ENCODE results near the gene TAGLN3. TPM values are rescaled to one million over a fixed set of nuclear protein-coding genes. Genes with fewer than 3 reads are reported as not detected.
A peak's percentile ranks its signal among the peaks of the same experiment; 100 is the strongest.

Gene TAGLN3
- total RNA-seq, 2 experiments from 2014 or later = not detected

GRCh38 chr3:111981457-111981763 is 17.3 kb upstream of the TAGLN3 start:
- Mint-ChIP-seq H3K4me3 (peak overlapping the region; percentile 35), H3K9me3 (ENCODE audit: low read depth) (no peaks in the 10 kb centered on the region), H3K27me3 (no peaks in the 10 kb centered on the region), H3K36me3 (peaks cover 36% of the 10 kb centered on the region), H3K4me1 (peaks cover 62% of the 10 kb centered on the region), H3K27ac (no peak overlapping the region)
- CTCF ChIA-PET = interaction anchor here (1.7 to 5.6 kb wide), 2 partner anchors 8 to 33 kb away, joined by 8 to 40 read pairs; no protein-coding TSS in a partner anchor
- ATAC-seq = no peak
- no peak for DNase-seq

GRCh38 chr3:111984636-111985298 is 14.0 kb upstream of the TAGLN3 start:
- ATAC-seq = peak; percentile 30
- no peaks in the 10 kb centered on the region for H3K9me3 Mint-ChIP-seq (ENCODE audit: low read depth)
- no peaks in the 10 kb centered on the region for H3K27me3 Mint-ChIP-seq
- DNase-seq = no peak
- peaks cover 59% of the 10 kb centered on the region for H3K36me3 Mint-ChIP-seq
- CTCF ChIA-PET = interaction anchor here (0.7 kb wide), 1 partner anchor 29 kb away, joined by 4 read pairs; no protein-coding TSS in a partner anchor
- H3K4me1 Mint-ChIP-seq = peaks cover 68% of the 10 kb centered on the region
- no peak overlapping the region for H3K4me3 Mint-ChIP-seq
- H3K27ac Mint-ChIP-seq = peak overlapping the region; percentile 55

- H3K36me3 Mint-ChIP-seq = peaks cover 56% of the 10 kb centered on the region
- H3K27me3 Mint-ChIP-seq = no peaks in the 10 kb centered on the region
- CTCF ChIA-PET = interaction anchor here (1.2 to 1.4 kb wide), 2 partner anchors 26 to 57 kb away, joined by 3 to 12 read pairs; no protein-coding TSS in a partner anchor
- H3K9me3 Mint-ChIP-seq (ENCODE audit: low read depth) = no peaks in the 10 kb centered on the region
- DNase-seq (no peak), ATAC-seq (no peak)
- H3K4me1 Mint-ChIP-seq = peaks cover 50% of the 10 kb centered on the region
- H3K27ac Mint-ChIP-seq = peak overlapping the region; percentile 54
- H3K4me3 Mint-ChIP-seq = no peak overlapping the region
Measured at GRCh38 chr3:111986800-111987199, 11.9 kb upstream of the TAGLN3 start.

GRCh38 chr3:111989061-111989678 is 9.6 kb upstream of the TAGLN3 start:
- peak; percentile 80 for ATAC-seq
- Mint-ChIP-seq H3K9me3 (ENCODE audit: low read depth) (no peaks in the 10 kb centered on the region), H3K4me1 (peaks cover 33% of the 10 kb centered on the region), H3K36me3 (peaks cover 48% of the 10 kb centered on the region), H3K27me3 (no peaks in the 10 kb centered on the region), H3K4me3 (no peak overlapping the region), H3K27ac (no peak overlapping the region)
- DNase-seq = no peak
- CTCF ChIA-PET = interaction anchor here (0.7 to 5.1 kb wide), 18 partner anchors 8 to 322 kb away, joined by 3 to 73 read pairs (median 6); partner anchors contain the start of genes ABHD10 and TAGLN3

GRCh38 chr3:111993038-111993437 is 5.7 kb upstream of the TAGLN3 start:
- ATAC-seq = no peak
- no peak overlapping the region for H3K27ac Mint-ChIP-seq
- H3K36me3 Mint-ChIP-seq = peaks cover 30% of the 10 kb centered on the region
- H3K4me3 Mint-ChIP-seq = no peak overlapping the region
- CTCF ChIA-PET = interaction anchor here (1.8 to 3.1 kb wide), 3 partner anchors 14 to 51 kb away, joined by 7 to 11 read pairs (median 8); no protein-coding TSS in a partner anchor
- no peaks in the 10 kb centered on the region for H3K27me3 Mint-ChIP-seq
- H3K4me1 Mint-ChIP-seq = peaks cover 6% of the 10 kb centered on the region
- H3K9me3 Mint-ChIP-seq (ENCODE audit: low read depth) = no peaks in the 10 kb centered on the region
- no peak for DNase-seq

GRCh38 chr3:111999484-112000324 is 982 bp downstream of the TAGLN3 start:
- H3K9me3 Mint-ChIP-seq (ENCODE audit: low read depth) = no peaks in the 10 kb centered on the region
- no peak overlapping the region for H3K4me3 Mint-ChIP-seq
- peaks cover 4% of the 10 kb centered on the region for H3K36me3 Mint-ChIP-seq
- peaks cover 25% of the 10 kb centered on the region for H3K4me1 Mint-ChIP-seq
- H3K27ac Mint-ChIP-seq = no peak overlapping the region
- H3K27me3 Mint-ChIP-seq = no peaks in the 10 kb centered on the region
- ATAC-seq (no peak), DNase-seq (no peak)
- CTCF ChIA-PET = interaction anchor here (1.5 to 6.3 kb wide), 4 partner anchors 11 to 32 kb away, joined by 3 to 45 read pairs (median 12); partner anchors contain the start of gene ABHD10

GRCh38 chr3:112000367-112000771 is 1.6 kb downstream of the TAGLN3 start:
- no peak overlapping the region for H3K4me3 Mint-ChIP-seq
- CTCF ChIA-PET = interaction anchor here (1.5 to 6.3 kb wide), 4 partner anchors 11 to 33 kb away, joined by 3 to 45 read pairs (median 12); partner anchors contain the start of gene ABHD10
- DNase-seq (no peak), ATAC-seq (no peak)
- H3K27me3 Mint-ChIP-seq = no peaks in the 10 kb centered on the region
- no peaks in the 10 kb centered on the region for H3K9me3 Mint-ChIP-seq (ENCODE audit: low read depth)
- peaks cover 2% of the 10 kb centered on the region for H3K36me3 Mint-ChIP-seq
- peaks cover 31% of the 10 kb centered on the region for H3K4me1 Mint-ChIP-seq
- H3K27ac Mint-ChIP-seq = no peak overlapping the region

GRCh38 chr3:112000966-112001365 is 2.2 kb downstream of the TAGLN3 start:
- DNase-seq (no peak), ATAC-seq (no peak)
- Mint-ChIP-seq H3K9me3 (ENCODE audit: low read depth) (no peaks in the 10 kb centered on the region), H3K27me3 (no peaks in the 10 kb centered on the region), H3K4me1 (peaks cover 31% of the 10 kb centered on the region), H3K4me3 (no peak overlapping the region), H3K36me3 (peaks cover 2% of the 10 kb centered on the region), H3K27ac (no peak overlapping the region)
- CTCF ChIA-PET = interaction anchor here (1.5 to 6.3 kb wide), 3 partner anchors 12 to 33 kb away, joined by 3 to 45 read pairs (median 5); partner anchors contain the start of gene ABHD10

GRCh38 chr3:112001526-112001925 is 2.8 kb downstream of the TAGLN3 start:
- no peak overlapping the region for H3K27ac Mint-ChIP-seq
- H3K27me3 Mint-ChIP-seq = no peaks in the 10 kb centered on the region
- peaks cover 31% of the 10 kb centered on the region for H3K4me1 Mint-ChIP-seq
- CTCF ChIA-PET = interaction anchor here (1.5 to 6.3 kb wide), 4 partner anchors 11 to 34 kb away, joined by 3 to 45 read pairs (median 14); partner anchors contain the start of gene ABHD10
- H3K36me3 Mint-ChIP-seq = peaks cover 2% of the 10 kb centered on the region
- no peaks in the 10 kb centered on the region for H3K9me3 Mint-ChIP-seq (ENCODE audit: low read depth)
- no peak overlapping the region for H3K4me3 Mint-ChIP-seq
- no peak for DNase-seq
- ATAC-seq = no peak

- Mint-ChIP-seq H3K4me3 (no peak overlapping the region), H3K4me1 (peaks cover 31% of the 10 kb centered on the region), H3K9me3 (ENCODE audit: low read depth) (no peaks in the 10 kb centered on the region), H3K27me3 (no peaks in the 10 kb centered on the region), H3K27ac (peak overlapping the region; percentile 30), H3K36me3 (peaks cover under 1% of the 10 kb centered on the region)
- CTCF ChIA-PET = interaction anchor here (0.7 to 6.3 kb wide), 5 partner anchors 11 to 288 kb away, joined by 3 to 45 read pairs (median 3); no protein-coding TSS in a partner anchor
- ATAC-seq (peak; percentile 60), DNase-seq (no peak)
Measured at GRCh38 chr3:112002096-112002971, 3.6 kb downstream of the TAGLN3 start.

- no peak overlapping the region for H3K4me3 Mint-ChIP-seq
- H3K27ac Mint-ChIP-seq = no peak overlapping the region
- no peaks in the 10 kb centered on the region for H3K27me3 Mint-ChIP-seq
- H3K9me3 Mint-ChIP-seq (ENCODE audit: low read depth) = no peaks in the 10 kb centered on the region
- no peak for DNase-seq
- H3K4me1 Mint-ChIP-seq = peaks cover 30% of the 10 kb centered on the region
- CTCF ChIA-PET = interaction anchor here (0.7 to 6.3 kb wide), 7 partner anchors 8 to 289 kb away, joined by 3 to 45 read pairs (median 3); no protein-coding TSS in a partner anchor
- no peaks in the 10 kb centered on the region for H3K36me3 Mint-ChIP-seq
- no peak for ATAC-seq
Measured at GRCh38 chr3:112003321-112004080, 4.8 kb downstream of the TAGLN3 start.
